AG04449 (cell line): ENCODE measurements around the gene ABAT.

Experiments used
- CTCF ChIA-PET: fragments of 350-600 bp; formaldehyde crosslinking; extraction: SDS; loops from one replicate; lab custom pipeline; 2021; ENCODE audit warnings: antibody characterized with exemption; lab: Yijun Ruan, JAX
- POLR2A ChIA-PET: fragments of 400-600, 350-600 bp; formaldehyde crosslinking; extraction: SDS; loops from one replicate; lab custom pipeline; 2020; ENCODE audit warnings: antibody characterized with exemption, inconsistent platforms; lab: Yijun Ruan, JAX
- DNase-seq: peaks from one replicate; pipeline ENCODE4 v3.0.0-alpha.2; 2010; ENCODE audit warnings: low read depth, low spot score
- H3K4me3 ChIP-seq: 2 replicates; pipeline ENCODE4 v1.5.1; 2011; ENCODE audit warnings: low read depth, mild to moderate bottlenecking, control low read depth, low read length
- TF ChIP-seq, protein P1 (sequence below): IDR thresholded peaks from one replicate; pipeline ENCODE4 v1.5.1; 2011; ENCODE audit warnings: mild to moderate bottlenecking, moderate library complexity, low read length, control low read depth, inconsistent platforms; ENCODE audit not compliant: insufficient read depth; ENCODE audit errors: missing control alignments

ABAT gene

DNA sequence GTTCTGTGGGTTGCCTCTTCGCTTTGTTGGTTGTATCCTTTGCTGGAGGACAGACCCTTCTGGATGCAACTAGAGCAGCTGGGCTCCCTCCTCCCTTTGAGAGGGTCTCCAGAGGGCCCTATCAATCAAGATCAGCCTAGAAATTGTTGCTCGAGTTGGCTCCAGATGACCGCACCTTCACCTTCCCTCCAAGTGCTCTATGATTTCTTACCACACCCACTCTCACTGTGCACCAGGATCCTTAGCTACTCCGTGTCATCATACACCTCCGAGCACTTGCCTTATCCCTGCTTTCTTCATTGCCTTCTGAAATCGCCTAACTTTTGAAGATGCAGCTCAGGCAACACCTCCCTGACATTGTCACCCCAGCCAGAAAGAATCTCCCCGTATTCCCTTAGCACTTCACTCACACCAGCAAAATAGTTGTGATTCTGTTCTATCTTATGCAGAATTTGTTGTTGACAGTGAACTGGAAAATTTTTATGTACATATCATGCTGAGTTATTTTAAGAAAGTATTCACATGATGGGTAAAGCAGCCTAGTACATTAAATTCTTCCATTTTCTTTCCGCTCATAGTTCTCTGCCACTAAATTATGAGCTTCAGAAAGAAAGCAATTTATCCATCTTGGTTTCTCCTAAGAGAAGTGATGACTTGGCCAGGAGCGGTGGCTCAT lies 52.9 kb downstream of the ABAT start:
- TF ChIP-seq, protein P1, sequence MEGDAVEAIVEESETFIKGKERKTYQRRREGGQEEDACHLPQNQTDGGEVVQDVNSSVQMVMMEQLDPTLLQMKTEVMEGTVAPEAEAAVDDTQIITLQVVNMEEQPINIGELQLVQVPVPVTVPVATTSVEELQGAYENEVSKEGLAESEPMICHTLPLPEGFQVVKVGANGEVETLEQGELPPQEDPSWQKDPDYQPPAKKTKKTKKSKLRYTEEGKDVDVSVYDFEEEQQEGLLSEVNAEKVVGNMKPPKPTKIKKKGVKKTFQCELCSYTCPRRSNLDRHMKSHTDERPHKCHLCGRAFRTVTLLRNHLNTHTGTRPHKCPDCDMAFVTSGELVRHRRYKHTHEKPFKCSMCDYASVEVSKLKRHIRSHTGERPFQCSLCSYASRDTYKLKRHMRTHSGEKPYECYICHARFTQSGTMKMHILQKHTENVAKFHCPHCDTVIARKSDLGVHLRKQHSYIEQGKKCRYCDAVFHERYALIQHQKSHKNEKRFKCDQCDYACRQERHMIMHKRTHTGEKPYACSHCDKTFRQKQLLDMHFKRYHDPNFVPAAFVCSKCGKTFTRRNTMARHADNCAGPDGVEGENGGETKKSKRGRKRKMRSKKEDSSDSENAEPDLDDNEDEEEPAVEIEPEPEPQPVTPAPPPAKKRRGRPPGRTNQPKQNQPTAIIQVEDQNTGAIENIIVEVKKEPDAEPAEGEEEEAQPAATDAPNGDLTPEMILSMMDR, result no peak
- DNase-seq, result no peak
- ChIA-PET CTCF (interaction anchor here (0.9 kb wide), 1 partner anchor 9 kb away, joined by 3 read pairs; no protein-coding TSS in a partner anchor), POLR2A (no interaction called here)
- no peak overlapping the region for H3K4me3 ChIP-seq

DNA sequence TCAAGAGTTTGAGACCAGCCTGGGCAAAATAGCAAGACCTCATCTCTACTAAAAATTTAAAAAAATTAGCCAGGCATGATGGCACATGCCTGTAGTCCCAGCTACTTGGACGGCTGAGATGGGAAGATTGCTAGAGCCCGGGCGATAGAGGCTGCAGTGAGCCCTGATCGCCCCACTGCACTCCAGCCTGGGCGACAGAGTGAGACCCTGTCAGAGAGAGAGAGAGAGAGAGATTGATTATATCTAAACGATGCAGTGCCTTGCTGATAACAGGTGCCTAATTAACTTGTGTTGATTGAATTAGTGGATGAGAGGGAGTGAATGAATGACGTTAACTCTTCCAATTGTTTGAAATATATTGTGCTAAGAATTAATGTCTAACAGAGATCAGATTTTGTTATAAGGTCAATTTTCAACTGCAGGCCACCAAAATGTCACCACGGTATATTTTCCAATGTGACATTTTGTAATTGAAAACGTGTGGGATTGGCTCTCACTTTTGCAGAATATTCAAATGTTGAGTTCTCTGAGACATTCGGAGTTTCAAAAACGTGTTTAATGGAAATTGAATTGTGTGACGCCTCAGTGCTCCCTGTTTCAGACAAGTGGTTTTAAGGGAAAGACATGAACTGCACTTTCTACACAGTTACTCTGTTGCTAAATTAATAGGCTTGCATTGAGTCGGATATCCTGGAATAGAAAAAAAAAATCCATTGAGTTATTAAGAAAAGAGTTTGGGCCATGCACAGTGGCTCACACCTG lies 53.6 kb downstream of the ABAT start:
- ChIA-PET POLR2A (no interaction called here), CTCF (interaction anchor here (0.9 kb wide), 1 partner anchor 10 kb away, joined by 3 read pairs; no protein-coding TSS in a partner anchor)
- no peak overlapping the region for H3K4me3 ChIP-seq
- TF ChIP-seq, protein P1, result no peak
- no peak for DNase-seq

DNA sequence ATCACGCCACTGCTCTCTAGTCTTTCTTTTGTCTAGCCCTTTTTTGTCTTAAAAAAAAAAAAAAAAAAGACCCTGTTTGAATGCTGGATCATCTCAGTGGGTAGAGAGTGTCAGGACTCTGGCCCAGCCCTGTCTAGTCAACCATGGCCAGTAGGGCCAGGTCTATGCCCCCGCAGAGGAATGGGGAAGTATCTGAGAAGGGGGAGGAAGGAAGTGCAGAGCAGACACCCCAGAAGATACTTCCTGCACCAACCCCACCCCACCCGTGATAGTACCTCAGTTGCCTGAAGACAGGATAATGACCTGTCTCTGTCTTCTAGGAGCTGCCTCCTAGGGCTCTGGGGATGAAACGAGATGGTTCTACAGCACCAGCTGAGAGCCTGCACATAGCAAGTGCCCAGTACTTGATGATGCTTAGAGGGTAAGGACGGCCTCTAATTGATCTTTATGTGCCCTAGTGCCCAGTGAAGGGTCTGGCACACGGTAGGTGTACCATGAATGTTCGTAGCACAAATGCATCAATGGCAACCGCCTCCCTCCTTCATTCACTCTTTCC lies 55.4 kb downstream of the ABAT start:
- H3K4me3 ChIP-seq, result no peak overlapping the region
- no peak for DNase-seq
- ChIA-PET POLR2A (no interaction called here), CTCF (no interaction called here)
- TF ChIP-seq, protein P1, result no peak

DNA sequence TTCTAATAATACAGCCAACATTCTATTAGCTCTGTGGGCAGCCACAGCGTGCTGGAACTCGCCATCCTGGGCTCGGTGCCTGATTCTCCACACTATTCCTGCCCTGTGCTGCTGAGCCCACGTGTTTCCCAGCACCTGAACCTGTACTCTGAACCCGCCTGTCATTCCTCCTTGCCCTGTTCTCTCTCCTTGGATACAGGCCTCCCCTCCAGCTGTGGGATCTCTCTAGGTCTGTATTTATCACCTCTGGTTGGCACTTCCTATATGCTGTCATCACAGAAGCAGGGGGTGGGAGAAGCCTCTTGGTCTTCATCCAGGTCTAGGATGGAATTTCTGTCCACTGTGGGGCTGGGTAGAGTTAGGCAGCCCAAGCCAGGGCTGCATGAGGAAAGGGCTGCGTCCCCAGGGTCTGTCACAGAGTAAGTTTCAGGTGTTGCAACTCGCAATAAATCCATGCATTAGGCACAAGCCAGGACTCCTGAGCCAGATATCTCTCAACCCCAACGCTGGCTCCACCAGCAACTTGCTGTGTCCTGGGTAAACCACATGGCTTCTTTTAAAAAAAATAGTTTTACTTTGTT lies 56.0 kb downstream of the ABAT start:
- ChIA-PET POLR2A (no interaction called here), CTCF (no interaction called here)
- no peak overlapping the region for H3K4me3 ChIP-seq
- TF ChIP-seq, protein P1, result no peak
- DNase-seq, result no peak

DNA sequence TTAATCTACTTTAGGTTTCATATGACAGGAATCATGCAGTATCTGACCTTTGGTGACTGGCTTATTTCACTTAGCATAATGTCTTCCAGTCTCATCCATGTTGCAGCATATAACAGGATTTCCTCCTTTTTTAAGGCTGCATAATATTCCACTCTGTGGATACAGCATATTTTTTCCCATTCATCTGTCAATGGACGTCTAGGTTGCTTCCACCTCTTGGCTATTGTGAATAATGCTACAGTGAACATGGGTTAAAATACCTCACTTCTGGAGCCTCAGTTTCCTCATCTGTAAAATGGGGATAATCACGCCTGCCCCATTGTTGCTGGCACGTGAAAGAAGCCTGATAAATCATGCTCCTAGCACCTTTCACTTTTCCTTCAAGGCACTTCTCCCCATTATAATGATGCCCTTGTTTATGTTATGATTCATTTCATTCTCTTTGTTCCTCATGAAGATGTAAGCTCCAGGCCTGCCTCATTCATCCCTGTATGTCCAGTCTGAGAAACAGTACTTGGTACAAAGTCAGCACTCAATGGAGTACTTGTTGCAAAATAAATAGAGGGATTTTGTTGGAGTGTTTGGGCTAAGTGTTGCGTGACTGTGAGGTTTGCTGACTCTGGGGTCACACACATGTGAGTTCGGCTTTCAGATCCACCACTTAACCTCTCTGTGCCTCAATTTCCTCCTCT lies 59.6 kb downstream of the ABAT start:
- H3K4me3 ChIP-seq, result no peak overlapping the region
- TF ChIP-seq, protein P1, result no peak
- no peak for DNase-seq
- ChIA-PET POLR2A (no interaction called here), CTCF (no interaction called here)
